IPS-18c (cell line): ENCODE data around the gene CNOT10.
"Not testable (repeated sequence)": the region's sequence is repeated elsewhere in the genome, so short reads cannot be mapped to it uniquely, and the experiment has no call there.

ENCODE experiments used
- H3K4me3 ChIP-seq: 2 replicates; pipeline ENCODE4 v1.7.0; 2013; ENCODE audit warnings: low read depth, mild to moderate bottlenecking, low read length, moderate library complexity; ENCODE audit not compliant: insufficient read depth
- H3K9me3 ChIP-seq: one replicate; pipeline ENCODE4 v1.6.1; 2013; ENCODE audit warnings: mild to moderate bottlenecking, low read length, moderate library complexity; ENCODE audit not compliant: control insufficient read depth, insufficient read depth

Gene CNOT10, protein sequence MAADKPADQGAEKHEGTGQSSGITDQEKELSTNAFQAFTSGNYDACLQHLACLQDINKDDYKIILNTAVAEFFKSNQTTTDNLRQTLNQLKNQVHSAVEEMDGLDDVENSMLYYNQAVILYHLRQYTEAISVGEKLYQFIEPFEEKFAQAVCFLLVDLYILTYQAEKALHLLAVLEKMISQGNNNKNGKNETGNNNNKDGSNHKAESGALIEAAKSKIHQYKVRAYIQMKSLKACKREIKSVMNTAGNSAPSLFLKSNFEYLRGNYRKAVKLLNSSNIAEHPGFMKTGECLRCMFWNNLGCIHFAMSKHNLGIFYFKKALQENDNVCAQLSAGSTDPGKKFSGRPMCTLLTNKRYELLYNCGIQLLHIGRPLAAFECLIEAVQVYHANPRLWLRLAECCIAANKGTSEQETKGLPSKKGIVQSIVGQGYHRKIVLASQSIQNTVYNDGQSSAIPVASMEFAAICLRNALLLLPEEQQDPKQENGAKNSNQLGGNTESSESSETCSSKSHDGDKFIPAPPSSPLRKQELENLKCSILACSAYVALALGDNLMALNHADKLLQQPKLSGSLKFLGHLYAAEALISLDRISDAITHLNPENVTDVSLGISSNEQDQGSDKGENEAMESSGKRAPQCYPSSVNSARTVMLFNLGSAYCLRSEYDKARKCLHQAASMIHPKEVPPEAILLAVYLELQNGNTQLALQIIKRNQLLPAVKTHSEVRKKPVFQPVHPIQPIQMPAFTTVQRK

DNA sequence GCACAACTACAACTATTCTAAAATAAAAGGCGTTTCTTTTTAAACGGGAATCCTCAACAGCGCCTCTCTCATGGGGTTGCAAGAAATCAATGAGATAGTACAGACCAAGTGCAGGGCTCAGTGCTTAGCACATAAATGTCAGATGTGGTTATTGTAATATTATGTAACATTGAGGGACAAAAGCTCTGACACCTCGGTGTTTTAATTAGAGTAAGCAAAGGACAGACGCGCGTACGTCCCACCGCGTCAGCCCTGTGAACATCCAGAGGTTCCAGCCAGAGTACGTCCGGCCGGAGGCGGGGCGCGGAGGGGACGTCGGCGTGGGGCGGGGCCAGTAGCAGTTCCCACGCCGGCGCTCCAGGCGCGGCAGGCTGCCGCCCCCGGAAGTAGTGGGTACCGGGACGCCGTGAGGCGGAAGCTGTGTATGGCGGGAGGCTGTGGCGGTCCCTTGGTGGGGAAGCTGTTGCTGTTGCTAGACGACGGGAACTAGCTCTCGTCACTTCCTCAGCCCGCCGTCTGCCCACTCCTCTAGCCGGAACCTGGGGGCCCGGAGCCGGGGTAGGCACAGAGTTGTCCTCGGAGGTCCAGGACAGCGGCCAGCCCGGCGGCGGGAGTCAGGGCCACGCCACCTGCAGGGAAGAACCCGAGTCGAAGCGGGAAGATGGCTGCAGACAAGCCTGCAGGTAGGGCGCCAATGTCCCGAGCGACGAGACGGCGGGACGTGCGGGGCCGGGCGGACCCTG is at the start of gene CNOT10:
Gene CNOT10, plus strand, starts transcription at position 389 of the 743 bp plus-strand sequence. Its CDS starts 273 bp downstream, at position 662.
- Histone ChIP-seq H3K4me3 (peak within 1 kb of the TSS; percentile 89), H3K9me3 (no peaks in the 10 kb centered on the region)

GRCh38 chr3:32640939-32641338 is 44.0 kb upstream of the CNOT10 start:
- no peaks in the 10 kb centered on the region for H3K9me3 ChIP-seq

DNA sequence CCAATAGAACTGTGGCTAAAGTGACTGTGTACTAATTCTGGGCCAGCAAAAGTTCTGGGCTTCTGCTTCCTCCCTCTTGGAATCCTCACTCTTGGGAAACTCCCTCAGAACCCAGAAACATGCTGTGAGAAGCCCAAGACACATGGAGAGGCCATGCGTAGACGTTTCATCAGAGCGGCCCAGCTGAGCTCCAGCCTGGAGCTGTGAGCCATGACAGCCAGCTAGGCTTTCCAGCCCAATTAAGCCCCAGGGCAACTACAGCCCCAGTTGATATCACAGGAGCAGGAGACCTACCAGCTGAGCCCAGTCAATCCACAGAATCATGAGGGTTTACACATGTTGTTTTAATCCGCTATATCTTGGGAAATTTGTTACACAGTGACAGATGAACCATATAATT is 43.6 kb upstream of the CNOT10 start:
- no peak overlapping the region for H3K4me3 ChIP-seq
- no peaks in the 10 kb centered on the region for H3K9me3 ChIP-seq

More at GRCh38 chr3:32640939-32641338, 44.0 kb upstream of the CNOT10 start:
- H3K4me3 ChIP-seq, result no peak overlapping the region

- H3K9me3 ChIP-seq, result no peaks in the 10 kb centered on the region
- no peak overlapping the region for H3K4me3 ChIP-seq
Measured at GRCh38 chr3:32643354-32643753, 41.6 kb upstream of the CNOT10 start.

- no peaks in the 10 kb centered on the region for H3K9me3 ChIP-seq
Measured at GRCh38 chr3:32643816-32644215, 41.2 kb upstream of the CNOT10 start.

GRCh38 chr3:32644380-32644779 is 40.6 kb upstream of the CNOT10 start:
- Histone ChIP-seq H3K9me3 (no peaks in the 10 kb centered on the region), H3K4me3 (no peak overlapping the region)

More at GRCh38 chr3:32643816-32644215, 41.2 kb upstream of the CNOT10 start:
- no peak overlapping the region for H3K4me3 ChIP-seq

- Histone ChIP-seq H3K9me3 (no peaks in the 10 kb centered on the region), H3K4me3 (no peak overlapping the region)
Measured at GRCh38 chr3:32646761-32647160, 38.2 kb upstream of the CNOT10 start.

- H3K9me3 ChIP-seq, H3K4me3 ChIP-seq: not testable (repeated sequence)
Measured at GRCh38 chr3:32652337-32653100, 32.5 kb upstream of the CNOT10 start.

DNA sequence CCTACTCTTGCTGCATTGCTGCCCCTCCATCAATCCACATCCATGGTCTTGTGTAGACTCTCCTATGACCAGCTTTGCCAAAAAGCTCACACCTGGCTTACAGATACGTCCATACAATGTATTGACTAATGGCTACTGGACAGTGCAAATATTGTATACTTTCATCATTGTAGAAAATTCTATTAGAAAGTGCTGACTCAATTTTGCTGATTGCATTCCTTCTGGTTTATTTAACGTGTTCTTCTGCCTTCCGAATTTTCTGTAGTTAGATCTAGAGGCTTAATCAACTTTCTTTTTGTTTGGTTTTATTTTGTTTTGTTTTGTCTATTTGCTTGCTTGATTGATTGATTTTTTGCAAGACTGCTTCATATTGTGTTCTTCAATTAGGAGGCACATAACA is 29.8 kb upstream of the CNOT10 start:
- H3K9me3 ChIP-seq, result peaks cover 2% of the 10 kb centered on the region

DNA sequence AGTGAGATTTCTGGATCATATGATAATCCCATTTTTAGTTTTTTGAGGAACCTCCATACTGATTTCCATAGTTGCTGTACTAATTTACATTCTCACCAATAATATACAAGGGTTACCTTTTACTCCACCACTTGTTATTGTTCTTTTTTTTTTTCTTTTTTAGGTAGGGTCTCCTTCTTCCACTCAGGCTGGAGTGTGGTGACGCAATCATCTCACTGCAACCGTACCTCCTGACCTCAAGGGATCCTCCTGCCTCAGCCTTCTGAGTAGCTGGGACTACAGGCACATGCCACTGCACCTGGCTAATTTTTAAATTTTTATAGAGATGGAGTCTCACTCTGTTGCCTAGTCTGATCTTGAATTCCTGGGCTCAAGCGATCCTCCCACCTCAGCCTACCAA is 24.4 kb upstream of the CNOT10 start:
- Histone ChIP-seq H3K9me3 (peaks cover 7% of the 10 kb centered on the region), H3K4me3 (no peak overlapping the region)

More for the DNA sequence above, 29.8 kb upstream of the CNOT10 start:
- H3K4me3 ChIP-seq, result no peak overlapping the region

GRCh38 chr3:32662647-32663046 is 22.3 kb upstream of the CNOT10 start:
- H3K4me3 ChIP-seq, result no peak overlapping the region
- peaks cover 7% of the 10 kb centered on the region for H3K9me3 ChIP-seq

DNA sequence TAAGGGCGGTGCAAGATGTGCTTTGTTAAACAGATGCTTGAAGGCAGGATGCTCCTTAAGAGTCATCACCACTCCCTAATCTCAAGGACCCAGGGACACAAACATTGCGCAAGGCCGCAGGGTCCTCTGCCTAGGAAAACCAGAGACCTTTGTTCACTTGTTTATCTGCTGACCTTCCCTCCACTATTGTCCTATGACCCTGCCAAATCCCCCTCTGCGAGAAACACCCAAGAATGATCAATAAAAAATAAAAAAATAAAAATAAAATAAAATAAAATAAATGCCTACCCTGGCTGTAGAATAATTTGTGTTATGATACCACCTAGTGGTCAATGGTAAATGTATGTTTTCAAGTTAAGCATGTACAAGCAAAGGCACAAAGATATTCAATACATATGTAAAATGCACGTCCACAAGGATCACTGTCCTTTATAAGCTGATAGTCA is 20.3 kb upstream of the CNOT10 start:
- not testable (repeated sequence) for H3K9me3 ChIP-seq, H3K4me3 ChIP-seq

- Histone ChIP-seq H3K4me3 (no peak overlapping the region), H3K9me3 (peaks cover 5% of the 10 kb centered on the region)
Measured at GRCh38 chr3:32667072-32667582, 17.9 kb upstream of the CNOT10 start.

DNA sequence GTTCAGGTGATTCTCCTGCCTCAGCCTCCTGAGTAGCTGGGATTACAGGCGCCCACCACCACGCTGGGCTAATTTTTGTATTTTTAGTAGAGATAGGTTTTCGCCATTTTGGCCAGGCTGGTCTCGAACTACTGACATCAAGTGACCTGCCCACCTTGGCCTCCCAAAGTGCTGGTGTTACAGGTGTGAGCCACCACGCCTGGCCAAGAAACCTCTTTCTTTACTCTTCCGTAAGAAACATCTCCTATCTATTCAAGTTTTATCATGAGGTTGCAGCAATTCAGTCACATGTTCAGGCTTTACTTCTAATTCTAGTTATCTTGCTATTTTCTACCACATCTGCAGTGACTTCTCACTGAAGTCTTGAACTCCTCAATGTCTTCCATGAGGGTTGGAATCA is 15.8 kb upstream of the CNOT10 start:
- H3K9me3 ChIP-seq, H3K4me3 ChIP-seq: not testable (repeated sequence)

DNA sequence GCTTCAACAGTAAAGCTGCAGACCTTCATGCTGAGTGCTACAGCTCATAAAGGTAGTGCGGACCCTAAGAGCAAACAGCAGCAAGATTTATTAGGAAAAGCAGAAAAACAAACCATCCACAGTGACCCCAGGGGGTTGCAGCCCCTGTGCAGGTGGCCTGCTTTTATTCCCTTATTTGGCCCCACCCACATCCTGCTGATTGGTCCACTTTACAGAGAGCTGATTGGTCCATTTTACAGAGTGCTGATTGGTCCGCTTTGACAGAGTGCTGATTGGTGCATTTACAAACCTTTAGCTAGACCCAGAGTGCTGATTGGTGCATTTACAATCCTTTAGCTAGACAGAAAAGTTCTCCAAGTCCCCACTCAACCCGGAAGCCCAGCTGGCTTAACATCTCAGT is 11.3 kb upstream of the CNOT10 start:
- H3K4me3 ChIP-seq, H3K9me3 ChIP-seq: not testable (repeated sequence)

DNA sequence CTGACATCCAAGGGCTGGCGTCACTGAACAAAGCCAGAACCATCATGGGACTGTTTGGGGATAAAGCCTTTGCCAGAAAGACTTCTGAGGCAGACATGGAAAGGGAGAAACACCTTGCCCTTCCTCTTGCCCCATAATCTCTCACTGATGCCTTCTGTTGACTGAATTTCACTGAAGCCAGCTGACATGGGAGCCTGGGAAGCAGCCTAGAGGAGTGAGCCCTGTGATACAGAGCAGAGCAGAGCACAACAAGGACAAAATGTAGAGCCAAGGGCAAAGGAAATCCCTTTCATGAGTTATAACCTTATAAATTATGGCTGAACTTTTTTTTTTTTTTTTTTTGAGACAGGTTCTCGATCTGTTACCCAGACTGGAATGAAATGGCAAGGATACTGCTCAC is 9.8 kb upstream of the CNOT10 start:
- H3K9me3 ChIP-seq, result no peaks in the 10 kb centered on the region
- H3K4me3 ChIP-seq, result no peak overlapping the region

DNA sequence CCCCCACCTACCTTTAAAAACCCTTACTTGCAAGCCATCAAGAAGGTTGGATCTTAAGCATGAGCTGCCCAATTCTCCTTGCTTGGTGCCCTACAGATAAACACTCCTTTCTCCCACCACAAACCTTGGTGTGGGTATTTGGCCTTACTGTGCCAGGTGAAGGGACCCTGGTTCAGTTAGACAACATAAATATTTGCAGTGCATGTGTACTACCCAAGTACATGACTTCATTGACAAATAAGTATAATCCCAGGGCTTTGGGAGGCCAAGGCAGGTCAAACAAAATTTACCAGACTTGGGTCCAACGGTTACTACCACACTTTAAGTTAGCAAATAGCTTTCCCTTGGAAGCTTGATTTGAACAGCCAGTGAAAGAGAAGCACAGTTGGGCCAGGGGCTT is 9.3 kb upstream of the CNOT10 start:
- H3K9me3 ChIP-seq, result no peaks in the 10 kb centered on the region
- no peak overlapping the region for H3K4me3 ChIP-seq
